Measurements from ENCODE around the gene ZKSCAN1.
"Not testable (repeated sequence)": the region's sequence is repeated elsewhere in the genome, so short reads cannot be mapped to it uniquely, and the experiment has no call there.

ZKSCAN1 gene

GRCh38 chr7:100015232-100016214, at the start of gene ZKSCAN1:
Gene ZKSCAN1, plus strand, starts transcription at chr7:100015596. Its CDS starts 7,911 bp downstream, at chr7:100023507.
- Histone ChIP-seq H3K9ac (ENCODE audit: low read length in 5 of 5) (peak within 1 kb of the TSS; percentile 93 to 100 (median 99)), H3K9me3 (ENCODE audit: control insufficient read depth in 5 of 5, low read length in 5 of 5) (no peaks in the 10 kb centered on the region), H3K4me3 (ENCODE audit: low read depth in 1 of 5, low read length in 5 of 5) (peak within 1 kb of the TSS; percentile 85 to 98 (median 91)), H3K27me3 (ENCODE audit: control insufficient read depth in 5 of 5, insufficient read depth in 4 of 5, low read length in 5 of 5) (no peaks in the 10 kb centered on the region), H3K36me3 (ENCODE audit: control insufficient read depth in 5 of 5, insufficient read depth in 5 of 5, low read length in 5 of 5) (peaks cover 0 to 5% (median 0%) of the 10 kb centered on the region in 5 donors), H3K27ac (ENCODE audit: low read depth, low read length) (peak within 1 kb of the TSS; percentile 93), H3K4me1 (ENCODE audit: control insufficient read depth in 5 of 5, insufficient read depth in 5 of 5, low read length in 5 of 5) (peaks cover 0 to 26% (median 24%) of the 10 kb centered on the region in 5 donors)

- no peak overlapping the region for H3K9ac ChIP-seq (ENCODE audit: low read length in 5 of 5)
- H3K9me3 ChIP-seq (ENCODE audit: control insufficient read depth in 5 of 5, low read length in 5 of 5) = peaks cover 0 to 4% (median 0%) of the 10 kb centered on the region in 5 donors
- peaks cover 0 to 4% (median 0%) of the 10 kb centered on the region in 5 donors for H3K4me1 ChIP-seq (ENCODE audit: control insufficient read depth in 5 of 5, insufficient read depth in 5 of 5, low read length in 5 of 5)
- H3K36me3 ChIP-seq (ENCODE audit: control insufficient read depth in 5 of 5, insufficient read depth in 5 of 5, low read length in 5 of 5) = peaks cover 0 to 28% (median 0%) of the 10 kb centered on the region in 5 donors
- peaks cover 0 to 3% (median under 1%) of the 10 kb centered on the region in 5 donors for H3K27me3 ChIP-seq (ENCODE audit: control insufficient read depth in 5 of 5, insufficient read depth in 4 of 5, low read length in 5 of 5)
- H3K27ac ChIP-seq (ENCODE audit: low read depth, low read length) = no peak overlapping the region
- H3K4me3 ChIP-seq (ENCODE audit: low read depth in 1 of 5, low read length in 5 of 5) = no peak overlapping the region
Measured at GRCh38 chr7:99969298-99969697, 46.1 kb upstream of the ZKSCAN1 start.

GRCh38 chr7:99969813-99970212, 45.6 kb upstream of the ZKSCAN1 start:
- not testable (repeated sequence) for H3K4me1 ChIP-seq (ENCODE audit: control insufficient read depth in 5 of 5, insufficient read depth in 5 of 5, low read length in 5 of 5); H3K27me3 ChIP-seq (ENCODE audit: control insufficient read depth in 5 of 5, insufficient read depth in 4 of 5, low read length in 5 of 5); H3K4me3 ChIP-seq (ENCODE audit: low read depth in 1 of 5, low read length in 5 of 5); H3K9ac ChIP-seq (ENCODE audit: low read length in 5 of 5); H3K27ac ChIP-seq (ENCODE audit: low read depth, low read length); H3K9me3 ChIP-seq (ENCODE audit: control insufficient read depth in 5 of 5, low read length in 5 of 5)
- peaks cover 0 to 28% (median 0%) of the 10 kb centered on the region in 5 donors for H3K36me3 ChIP-seq (ENCODE audit: control insufficient read depth in 5 of 5, insufficient read depth in 5 of 5, low read length in 5 of 5)

GRCh38 chr7:99971242-99971641, 44.2 kb upstream of the ZKSCAN1 start:
- Histone ChIP-seq H3K27ac (ENCODE audit: low read depth, low read length) (no peak overlapping the region), H3K36me3 (ENCODE audit: control insufficient read depth in 5 of 5, insufficient read depth in 5 of 5, low read length in 5 of 5) (peaks cover 0 to 26% (median 0%) of the 10 kb centered on the region in 5 donors), H3K27me3 (ENCODE audit: control insufficient read depth in 5 of 5, insufficient read depth in 4 of 5, low read length in 5 of 5) (no peaks in the 10 kb centered on the region), H3K4me1 (ENCODE audit: control insufficient read depth in 5 of 5, insufficient read depth in 5 of 5, low read length in 5 of 5) (peaks cover 0 to 21% (median 10%) of the 10 kb centered on the region in 5 donors), H3K4me3 (ENCODE audit: low read depth in 1 of 5, low read length in 5 of 5) (no peak overlapping the region), H3K9ac (ENCODE audit: low read length in 5 of 5) (no peak overlapping the region), H3K9me3 (ENCODE audit: control insufficient read depth in 5 of 5, low read length in 5 of 5) (peaks cover 0 to 4% (median 0%) of the 10 kb centered on the region in 5 donors)

- not testable (repeated sequence) for H3K4me3 ChIP-seq (ENCODE audit: low read depth in 1 of 5, low read length in 5 of 5); H3K9me3 ChIP-seq (ENCODE audit: control insufficient read depth in 5 of 5, low read length in 5 of 5); H3K27me3 ChIP-seq (ENCODE audit: control insufficient read depth in 5 of 5, insufficient read depth in 4 of 5, low read length in 5 of 5); H3K27ac ChIP-seq (ENCODE audit: low read depth, low read length); H3K9ac ChIP-seq (ENCODE audit: low read length in 5 of 5)
- H3K4me1 ChIP-seq (ENCODE audit: control insufficient read depth in 5 of 5, insufficient read depth in 5 of 5, low read length in 5 of 5) = peaks cover 0 to 21% (median 10%) of the 10 kb centered on the region in 5 donors
- H3K36me3 ChIP-seq (ENCODE audit: control insufficient read depth in 5 of 5, insufficient read depth in 5 of 5, low read length in 5 of 5) = peaks cover 0 to 10% (median 0%) of the 10 kb centered on the region in 5 donors
Measured at GRCh38 chr7:99973817-99974216, 41.6 kb upstream of the ZKSCAN1 start.

- H3K4me3 ChIP-seq (ENCODE audit: low read depth in 1 of 5, low read length in 5 of 5) = peak overlapping the region in 2 of 5 donors; percentile 57 to 70
- H3K27me3 ChIP-seq (ENCODE audit: control insufficient read depth in 5 of 5, insufficient read depth in 4 of 5, low read length in 5 of 5) = no peaks in the 10 kb centered on the region
- H3K27ac ChIP-seq (ENCODE audit: low read depth, low read length) = peak overlapping the region; percentile 52
- H3K4me1 ChIP-seq (ENCODE audit: control insufficient read depth in 5 of 5, insufficient read depth in 5 of 5, low read length in 5 of 5) = peaks cover 0 to 21% (median 10%) of the 10 kb centered on the region in 5 donors
- H3K36me3 ChIP-seq (ENCODE audit: control insufficient read depth in 5 of 5, insufficient read depth in 5 of 5, low read length in 5 of 5) = peaks cover 0 to 10% (median 0%) of the 10 kb centered on the region in 5 donors
- peaks cover 0 to 4% (median 0%) of the 10 kb centered on the region in 5 donors for H3K9me3 ChIP-seq (ENCODE audit: control insufficient read depth in 5 of 5, low read length in 5 of 5)
- no peak overlapping the region for H3K9ac ChIP-seq (ENCODE audit: low read length in 5 of 5)
Measured at GRCh38 chr7:99974681-99975080, 40.7 kb upstream of the ZKSCAN1 start.

- H3K9me3 ChIP-seq (ENCODE audit: control insufficient read depth in 5 of 5, low read length in 5 of 5) = peaks cover 0 to 4% (median 0%) of the 10 kb centered on the region in 5 donors
- H3K27ac ChIP-seq (ENCODE audit: low read depth, low read length) = peak within 1 kb of the TSS; percentile 52
- H3K36me3 ChIP-seq (ENCODE audit: control insufficient read depth in 5 of 5, insufficient read depth in 5 of 5, low read length in 5 of 5) = peaks cover 0 to 4% (median 0%) of the 10 kb centered on the region in 5 donors
- peak within 1 kb of the TSS in 1 of 5 donors; percentile 35 for H3K9ac ChIP-seq (ENCODE audit: low read length in 5 of 5)
- no peaks in the 10 kb centered on the region for H3K27me3 ChIP-seq (ENCODE audit: control insufficient read depth in 5 of 5, insufficient read depth in 4 of 5, low read length in 5 of 5)
- H3K4me1 ChIP-seq (ENCODE audit: control insufficient read depth in 5 of 5, insufficient read depth in 5 of 5, low read length in 5 of 5) = peaks cover 0 to 21% (median 10%) of the 10 kb centered on the region in 5 donors
- H3K4me3 ChIP-seq (ENCODE audit: low read depth in 1 of 5, low read length in 5 of 5) = peak within 1 kb of the TSS; percentile 37 to 70 (median 57)
Measured at GRCh38 chr7:99975782-99976521, 39.4 kb upstream of the ZKSCAN1 start, which contains the start of gene AZGP1. Gene AZGP1, minus strand, starts transcription at chr7:99976031. Its CDS starts 11 bp downstream, at chr7:99976020.

- H3K4me1 ChIP-seq (ENCODE audit: control insufficient read depth in 5 of 5, insufficient read depth in 5 of 5, low read length in 5 of 5) = peaks cover 0 to 21% (median 10%) of the 10 kb centered on the region in 5 donors
- peaks cover 0 to 4% (median 0%) of the 10 kb centered on the region in 5 donors for H3K9me3 ChIP-seq (ENCODE audit: control insufficient read depth in 5 of 5, low read length in 5 of 5)
- H3K4me3 ChIP-seq (ENCODE audit: low read depth in 1 of 5, low read length in 5 of 5) = no peak overlapping the region
- no peaks in the 10 kb centered on the region for H3K27me3 ChIP-seq (ENCODE audit: control insufficient read depth in 5 of 5, insufficient read depth in 4 of 5, low read length in 5 of 5)
- H3K36me3 ChIP-seq (ENCODE audit: control insufficient read depth in 5 of 5, insufficient read depth in 5 of 5, low read length in 5 of 5) = no peaks in the 10 kb centered on the region
- no peak overlapping the region for H3K9ac ChIP-seq (ENCODE audit: low read length in 5 of 5)
- no peak overlapping the region for H3K27ac ChIP-seq (ENCODE audit: low read depth, low read length)
Measured at GRCh38 chr7:99976626-99977025, 38.8 kb upstream of the ZKSCAN1 start.

GRCh38 chr7:99979814-99980225, 35.6 kb upstream of the ZKSCAN1 start:
- not testable (repeated sequence) for H3K27ac ChIP-seq (ENCODE audit: low read depth, low read length); H3K9ac ChIP-seq (ENCODE audit: low read length in 5 of 5); H3K36me3 ChIP-seq (ENCODE audit: control insufficient read depth in 5 of 5, insufficient read depth in 5 of 5, low read length in 5 of 5); H3K4me3 ChIP-seq (ENCODE audit: low read depth in 1 of 5, low read length in 5 of 5); H3K9me3 ChIP-seq (ENCODE audit: control insufficient read depth in 5 of 5, low read length in 5 of 5); H3K27me3 ChIP-seq (ENCODE audit: control insufficient read depth in 5 of 5, insufficient read depth in 4 of 5, low read length in 5 of 5)
- peaks cover 0 to 15% (median 10%) of the 10 kb centered on the region in 5 donors for H3K4me1 ChIP-seq (ENCODE audit: control insufficient read depth in 5 of 5, insufficient read depth in 5 of 5, low read length in 5 of 5)
